GM21825 (cell line): ENCODE measurements around the gene ITGAX.

Experiments used
- ATAC-seq: cut with Tn5 transposase; IDR thresholded peaks from one replicate; pipeline ENCODE4 v1.9.1; 2021; ENCODE audit warnings: mild to moderate bottlenecking, moderate library complexity; ENCODE audit not compliant: unreplicated experiment

The ITGAX gene

GRCh38 chr16:31430380-31431052 lies 75.5 kb downstream of the ITGAX start:
- ATAC-seq: no peak
